Tongue (tissue), 2 donors: ENCODE results near the gene COL10A1. TPM values are rescaled to one million over a fixed set of nuclear protein-coding genes. Genes with fewer than 3 reads are reported as not detected.
A peak's percentile ranks its signal among the peaks of the same experiment; 100 is the strongest.
"Not testable (repeated sequence)": the region's sequence is repeated elsewhere in the genome, so short reads cannot be mapped to it uniquely, and the experiment has no call there.

Experiments used
- DNase-seq: peaks from one replicate; pipeline ENCODE4 v3.0.0-alpha.2; 2015
- total RNA-seq: library from RNA; depleted of rRNA; stranded (reverse); fragments of >200 nt; gene quantifications from one replicate; pipeline ENCODE4 v1.2.3, GENCODE V29; 2014

The COL10A1 gene
- total RNA-seq, 1 donor from 2014 or later = not detected

DNA sequence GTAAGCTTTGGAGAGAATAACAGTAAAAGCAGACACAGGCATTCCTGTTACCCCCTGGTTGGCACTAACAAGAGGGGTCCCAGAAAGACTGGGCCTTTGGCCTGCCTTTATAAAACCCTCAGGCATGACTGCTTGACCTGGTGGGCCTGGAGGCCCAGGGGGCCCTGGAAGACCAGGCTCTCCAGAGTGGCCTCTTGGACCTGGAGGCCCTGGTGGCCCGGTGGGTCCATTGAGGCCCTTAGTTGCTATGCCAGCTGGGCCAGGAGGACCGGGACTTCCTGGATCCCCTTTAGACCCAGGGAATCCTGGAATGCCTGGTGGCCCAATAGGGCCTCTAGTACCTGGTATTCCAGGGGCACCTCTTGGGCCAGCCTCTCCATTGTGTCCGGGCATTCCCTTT, 5.5 kb downstream of the COL10A1 start:
- no peak for DNase-seq

DNA sequence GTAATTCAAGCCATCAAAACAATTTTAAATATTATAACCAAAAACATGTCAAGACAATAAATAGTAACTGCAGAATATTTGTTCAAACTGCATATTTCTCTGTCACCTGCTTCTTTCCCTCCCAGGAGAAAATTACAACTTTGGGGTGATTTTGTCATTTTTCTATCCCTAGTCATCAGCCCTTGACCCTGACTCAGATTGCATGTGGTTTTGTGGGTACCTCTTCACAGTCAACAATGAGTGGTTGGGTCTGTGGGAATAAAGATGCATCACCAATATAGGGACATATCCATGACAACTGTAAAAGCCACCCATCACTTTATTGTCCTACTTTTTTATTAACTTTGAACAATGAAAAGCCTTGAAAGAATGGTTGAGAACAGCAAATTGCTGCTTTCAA, 7.3 kb downstream of the COL10A1 start:
- DNase-seq = no peak

DNA sequence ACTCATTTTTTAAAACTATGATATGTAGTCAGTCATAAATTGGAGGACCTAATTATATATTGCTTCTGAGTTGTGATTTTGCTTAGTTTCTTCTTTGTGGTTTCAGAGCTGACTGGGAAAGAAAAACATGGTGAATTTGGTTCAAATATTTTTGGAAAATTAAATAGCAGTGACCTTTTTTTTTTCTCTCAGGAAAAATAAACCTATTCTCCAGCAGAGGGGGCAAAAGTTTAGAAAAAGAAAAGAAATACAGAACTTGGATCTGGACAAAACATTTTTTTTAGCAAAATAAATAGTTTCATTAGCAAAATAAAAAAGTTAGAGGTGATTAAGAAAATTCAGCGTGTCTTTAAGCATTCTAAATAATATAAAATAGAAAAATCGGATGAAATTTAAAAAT, 10.2 kb downstream of the COL10A1 start:
- DNase-seq = no peak

DNA sequence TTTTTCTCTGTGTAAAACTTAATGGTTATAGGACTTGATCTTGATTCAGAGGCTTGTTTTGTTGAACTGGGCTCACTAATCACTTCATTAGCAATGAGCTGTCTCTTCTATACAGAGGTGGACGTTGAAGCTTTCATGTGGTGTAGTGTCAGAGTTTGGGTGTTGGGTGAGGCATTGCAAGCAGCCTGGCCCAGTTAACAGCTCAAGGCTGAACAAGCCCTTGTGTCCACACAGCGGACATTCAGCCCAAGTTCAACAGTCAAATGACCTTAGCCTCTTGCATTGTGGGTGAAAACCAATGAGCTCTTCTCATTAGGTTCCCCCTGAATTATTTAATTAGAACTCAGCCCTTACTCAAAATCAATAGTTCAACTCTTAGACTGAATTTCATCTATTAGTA, 12.5 kb downstream of the COL10A1 start:
- DNase-seq = no peak

DNA sequence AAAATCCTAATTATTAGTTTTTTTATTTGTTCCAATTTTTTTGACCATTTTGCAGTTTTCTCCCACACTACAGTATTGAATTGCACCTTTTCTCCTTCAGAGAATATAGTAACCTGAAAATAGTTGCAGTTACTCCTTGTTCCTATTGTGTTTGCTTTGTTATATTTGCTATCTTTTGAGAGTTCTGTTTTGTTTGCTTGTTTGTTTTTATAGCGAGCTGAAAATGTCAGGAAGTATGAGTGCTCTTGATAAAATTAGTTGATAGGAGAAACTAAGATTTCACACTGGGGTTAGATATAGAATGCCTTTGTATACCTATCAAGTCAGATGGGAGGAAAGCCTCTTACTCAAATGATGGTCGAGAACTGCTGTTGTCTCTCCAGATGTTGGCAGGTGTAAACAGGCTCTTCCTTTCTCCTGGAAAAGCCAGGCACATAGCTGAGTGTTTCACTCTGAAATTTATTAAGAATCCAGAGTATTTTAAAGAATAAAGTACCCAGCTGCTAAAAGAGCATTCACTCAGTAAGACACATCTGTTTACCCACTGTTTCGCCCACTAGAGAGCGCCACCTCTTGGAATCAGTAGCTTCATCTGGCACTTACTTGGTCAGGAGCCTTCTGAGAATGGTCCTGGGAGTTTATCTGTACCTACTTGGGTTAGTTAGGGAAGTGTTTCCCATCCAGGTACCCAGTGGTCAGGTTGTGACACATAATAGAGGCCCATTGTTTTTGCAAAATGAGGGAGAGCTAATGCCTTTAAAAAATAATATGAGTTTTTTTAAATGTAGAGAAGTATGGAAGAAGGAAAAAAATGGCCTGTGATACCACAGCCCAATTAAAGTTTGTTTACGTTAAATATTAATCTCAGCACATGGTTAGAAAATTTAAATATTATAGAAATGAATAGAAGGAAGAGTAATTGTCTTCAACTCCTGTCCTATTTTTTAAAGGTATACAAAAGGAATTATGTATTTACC, 14.1 kb downstream of the COL10A1 start:
- DNase-seq = no peak

DNA sequence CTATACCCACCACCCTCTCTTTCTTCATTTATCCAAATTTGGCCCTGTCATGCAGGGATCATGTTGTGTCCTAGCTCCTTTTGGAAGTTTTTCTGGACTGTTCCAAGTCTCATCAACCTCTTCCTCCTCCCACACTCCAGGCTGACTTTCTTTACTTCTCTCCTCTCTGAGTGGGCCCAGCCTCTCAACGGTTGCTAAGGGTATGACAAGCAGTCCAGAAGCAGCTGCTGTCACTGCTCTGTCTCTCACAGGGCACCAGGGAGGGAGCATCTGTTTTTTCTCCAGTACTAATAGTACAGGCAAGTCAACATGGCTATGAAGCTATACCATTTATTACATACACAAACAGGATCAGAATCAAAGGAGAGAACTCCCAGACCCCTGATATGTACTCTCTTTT, 17.1 kb downstream of the COL10A1 start:
- DNase-seq = peak; percentile 24

DNA sequence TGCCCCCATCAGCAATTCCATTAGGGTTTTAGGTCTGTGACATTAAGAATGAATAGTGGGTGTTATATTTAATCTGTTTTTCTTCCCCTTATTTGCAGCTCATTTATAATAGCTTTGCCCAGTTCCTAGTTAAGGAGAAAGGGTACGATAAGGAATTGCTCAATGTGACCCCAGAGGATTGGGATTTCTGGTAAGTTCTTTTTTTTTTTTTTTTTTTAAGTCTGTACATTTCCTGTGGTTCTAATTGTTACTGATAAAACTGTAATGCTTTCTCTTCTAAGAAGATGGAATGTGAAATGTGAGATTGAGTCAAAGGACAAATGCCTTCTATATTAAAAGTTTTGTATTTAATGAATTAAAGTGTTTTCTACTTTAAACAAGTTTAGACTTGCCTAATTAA, 19.8 kb downstream of the COL10A1 start:
- no peak for DNase-seq

DNA sequence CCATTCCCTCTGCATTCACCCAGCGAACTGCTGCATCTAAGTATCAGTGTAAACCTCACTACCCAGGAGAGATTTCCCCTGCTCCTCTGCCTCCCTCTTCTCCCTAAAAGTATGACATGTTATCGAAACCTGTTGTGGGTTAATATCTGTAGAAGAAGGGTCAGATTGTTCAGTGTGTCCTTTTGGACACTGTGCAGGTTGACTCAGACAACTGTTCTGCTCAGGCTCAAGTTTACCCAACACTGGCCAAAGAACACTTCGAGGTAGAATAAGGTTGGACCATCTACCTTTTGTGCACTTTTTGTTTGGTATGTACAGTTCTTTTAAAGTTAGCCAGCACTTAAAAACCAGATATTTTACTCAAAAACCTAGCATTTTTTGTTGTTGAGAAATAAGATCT, 20.7 kb downstream of the COL10A1 start:
- DNase-seq = no peak

DNA sequence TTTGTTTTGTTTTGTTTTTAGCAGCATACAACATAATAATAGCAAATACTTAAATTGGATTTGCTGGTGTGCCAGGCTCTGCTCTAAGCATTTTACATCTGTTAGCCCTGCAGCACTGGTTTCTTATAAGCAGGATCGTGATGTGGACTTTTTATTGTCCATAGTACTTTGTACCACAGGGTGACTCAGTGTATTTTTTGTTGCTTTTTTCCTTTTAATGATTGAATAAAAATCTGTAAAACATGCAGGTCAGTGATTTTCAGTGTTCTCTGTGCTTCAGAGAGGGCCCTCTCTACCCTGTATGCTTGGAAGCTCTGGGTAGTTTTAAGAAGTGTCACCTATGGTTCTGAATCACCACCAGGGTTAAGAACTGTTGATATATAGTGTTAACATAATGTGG, 21.3 kb downstream of the COL10A1 start:
- no peak for DNase-seq

DNA sequence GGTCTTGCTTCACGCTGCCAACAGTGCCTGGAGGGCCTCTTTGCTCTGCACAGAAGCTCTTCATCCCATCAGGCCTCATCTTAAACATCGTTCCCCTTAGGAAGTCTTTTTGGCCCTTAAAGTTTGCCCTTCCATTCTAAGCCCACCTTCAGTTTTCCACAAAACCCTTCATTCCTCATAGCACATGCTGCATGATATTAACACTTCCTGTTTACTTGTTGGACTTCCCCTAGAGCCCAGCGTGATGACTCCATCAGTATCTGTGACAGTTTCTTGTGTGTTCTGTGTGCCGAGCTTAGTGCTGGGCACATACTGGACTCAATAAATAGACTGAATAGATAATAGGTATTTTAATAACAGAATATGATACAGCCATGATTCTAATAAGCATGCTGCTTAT, 23.1 kb downstream of the COL10A1 start:
- DNase-seq = no peak

DNA sequence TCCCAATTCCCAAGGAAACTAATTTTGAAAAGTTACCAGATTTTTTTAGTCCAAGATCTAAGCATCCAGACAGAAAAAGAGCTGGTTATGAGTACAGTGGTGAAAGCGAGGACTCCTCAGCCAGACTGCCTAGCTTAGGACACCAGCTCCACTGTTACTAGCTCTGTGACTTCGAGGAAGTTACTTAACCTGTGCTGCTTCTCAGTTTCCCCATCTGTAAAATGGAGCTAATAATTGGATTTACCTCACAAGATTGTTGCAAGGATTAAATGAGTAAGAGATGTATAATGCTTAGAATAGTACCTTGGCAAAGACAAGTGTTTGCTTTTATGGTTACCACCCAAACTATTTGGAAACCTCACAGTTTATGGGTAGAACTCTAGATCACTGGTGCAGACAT, 24.1 kb downstream of the COL10A1 start:
- DNase-seq = peak; percentile 13

DNA sequence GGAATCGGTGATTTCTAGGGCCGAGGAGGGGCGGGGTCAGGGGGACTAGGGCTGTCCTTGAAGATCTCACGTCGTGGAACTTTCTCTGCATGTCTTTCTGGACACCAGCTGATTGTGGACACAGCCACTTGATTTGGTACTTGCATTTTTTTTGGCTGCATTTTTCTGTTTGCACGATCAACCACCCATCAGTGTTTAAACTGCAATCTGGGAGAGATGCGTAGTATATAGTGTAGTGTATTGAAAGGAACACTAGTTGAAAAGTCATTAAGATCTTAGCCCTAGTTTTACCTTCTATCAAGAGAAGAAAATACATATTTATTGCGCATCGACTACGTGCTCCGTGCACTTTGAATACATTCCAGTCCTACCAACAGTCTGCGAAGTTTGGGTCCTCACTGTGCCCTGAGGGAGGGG, 24.6 kb downstream of the COL10A1 start:
- no peak for DNase-seq

DNA sequence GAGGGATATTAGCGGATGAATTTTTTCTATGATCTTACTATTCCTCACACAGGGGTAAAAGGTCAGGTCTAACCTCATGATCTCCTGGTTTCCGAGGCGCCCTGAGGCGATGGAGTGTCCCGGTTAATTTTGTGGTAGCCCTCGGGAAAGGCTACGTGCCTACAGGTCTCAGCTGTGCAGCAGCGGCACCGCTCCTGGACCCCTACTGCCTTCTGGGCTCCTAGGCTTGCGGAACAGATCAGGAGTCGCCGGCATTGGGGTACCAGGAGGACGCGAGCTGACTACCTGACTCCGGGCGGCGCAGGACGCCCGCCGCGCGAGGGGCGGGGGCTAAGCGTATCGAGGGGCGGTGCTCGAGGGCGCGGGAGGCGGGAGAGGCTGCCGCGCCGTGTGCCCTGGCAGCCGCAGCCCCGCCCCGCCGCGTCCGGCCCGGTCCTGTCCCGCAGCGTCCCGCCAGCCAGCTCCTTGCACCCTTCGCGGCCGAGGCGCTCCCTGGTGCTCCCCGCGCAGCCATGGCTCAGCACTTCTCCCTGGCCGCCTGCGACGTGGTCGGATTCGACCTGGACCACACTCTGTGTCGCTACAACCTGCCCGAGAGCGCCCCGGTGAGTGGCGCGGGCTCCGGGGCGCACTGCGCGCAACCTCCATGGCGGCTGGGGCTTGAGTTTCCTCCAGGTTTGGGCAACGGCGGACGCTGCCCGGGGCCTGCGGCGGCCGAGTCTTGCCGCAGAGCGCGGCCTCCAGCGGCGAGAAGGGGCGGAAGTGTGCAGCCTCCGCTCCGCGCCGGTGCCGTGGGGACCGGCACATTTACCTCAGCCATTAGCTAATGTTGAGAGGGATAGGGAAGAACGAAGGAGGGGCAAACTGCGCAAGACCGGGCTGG, 25.3 kb downstream of the COL10A1 start, which contains the start of gene NT5DC1:
Gene NT5DC1, plus strand, starts transcription at position 435 of the 883 bp plus-strand sequence. Its CDS starts 78 bp downstream, at position 513.
- DNase-seq = peak; percentile 88

DNA sequence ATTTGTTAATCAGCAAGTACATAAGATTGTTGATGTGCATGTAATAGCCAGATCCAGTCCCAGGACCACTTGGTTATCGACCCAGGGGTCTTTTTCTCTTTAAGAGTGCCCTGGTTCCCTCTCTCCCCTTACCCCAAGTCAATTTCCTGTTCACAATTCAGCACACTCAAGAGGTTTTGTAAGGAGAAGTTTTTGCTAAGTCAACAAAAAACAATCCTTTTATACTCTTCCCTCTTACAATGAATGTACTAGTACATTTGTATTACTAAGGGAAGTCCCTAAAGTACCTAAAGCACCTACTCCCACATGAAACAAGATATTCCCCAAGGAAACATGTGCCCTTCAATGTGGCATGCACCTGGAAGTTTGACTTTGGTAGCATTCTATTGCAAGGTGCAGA, 26.9 kb downstream of the COL10A1 start:
- no peak for DNase-seq

DNA sequence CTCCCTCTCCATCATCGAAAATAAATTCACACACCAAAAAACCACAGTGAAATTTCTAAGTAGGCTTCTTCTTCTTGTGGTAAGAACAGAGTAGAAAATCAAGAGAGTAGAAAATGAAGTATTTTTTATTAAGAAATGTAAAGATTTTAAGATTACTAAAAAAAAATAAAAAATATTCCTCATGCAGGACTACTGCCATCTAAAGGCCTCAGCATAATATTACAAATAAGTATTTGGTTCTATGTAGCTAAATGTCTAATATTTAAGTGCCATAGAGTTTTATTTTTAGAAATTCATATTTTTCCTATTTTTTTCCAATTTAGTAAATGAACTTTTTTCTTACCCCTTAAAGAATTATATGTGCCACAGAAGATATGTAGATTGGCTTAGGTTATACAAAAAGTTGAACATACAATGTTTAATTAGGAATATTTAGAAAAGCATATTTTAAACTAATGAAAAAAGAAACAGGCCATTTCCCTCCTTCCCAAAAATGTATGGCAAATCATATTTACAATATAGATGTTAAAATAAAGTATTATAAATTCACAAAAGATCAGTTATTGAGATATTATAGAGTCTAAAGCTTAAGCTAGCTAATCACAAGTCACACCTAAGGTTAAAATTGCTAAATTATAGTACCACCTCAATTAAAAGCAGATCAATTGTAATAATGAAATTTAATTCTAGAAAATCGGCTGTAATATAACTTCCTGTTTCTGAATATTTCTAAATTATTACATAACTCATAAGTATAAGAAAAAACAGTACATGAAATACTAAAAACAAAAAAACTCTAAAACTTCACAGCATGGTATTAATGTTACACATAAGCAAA, 28.7 kb downstream of the COL10A1 start:
- peak; percentile 18 for DNase-seq

DNA sequence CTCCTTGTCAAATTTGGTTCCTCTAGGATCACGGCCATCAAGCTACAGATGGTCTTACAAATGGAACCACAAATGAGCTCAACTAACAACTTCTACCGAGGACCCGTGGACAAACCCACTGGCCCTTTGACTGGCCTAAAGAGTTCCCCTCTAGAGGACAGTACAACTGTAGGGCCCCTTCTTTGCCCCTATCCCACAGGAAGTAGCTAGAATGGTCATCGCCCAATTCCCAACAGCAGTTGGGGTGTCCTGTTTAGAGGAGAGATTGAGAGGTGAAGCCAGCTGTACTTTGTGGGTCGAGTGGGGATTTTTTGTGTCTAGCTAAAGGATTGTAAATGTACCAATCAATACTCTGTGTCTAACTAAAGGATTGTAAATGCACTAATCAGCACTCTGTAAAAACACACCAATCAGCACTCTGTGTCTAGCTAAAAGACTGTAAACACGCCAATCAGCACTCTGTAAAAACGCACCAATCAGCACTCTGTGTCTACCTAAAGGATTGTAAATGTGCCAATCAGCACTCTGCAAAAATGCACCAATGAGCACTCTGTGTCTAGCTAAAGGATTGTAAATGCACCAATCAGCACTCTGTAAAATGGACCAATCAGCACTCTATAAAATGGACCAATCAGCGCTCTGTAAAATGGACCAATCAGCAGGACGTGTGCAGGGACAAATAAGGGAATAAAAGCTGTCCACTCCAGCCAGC, 29.7 kb downstream of the COL10A1 start:
- DNase-seq = not testable (repeated sequence)

DNA sequence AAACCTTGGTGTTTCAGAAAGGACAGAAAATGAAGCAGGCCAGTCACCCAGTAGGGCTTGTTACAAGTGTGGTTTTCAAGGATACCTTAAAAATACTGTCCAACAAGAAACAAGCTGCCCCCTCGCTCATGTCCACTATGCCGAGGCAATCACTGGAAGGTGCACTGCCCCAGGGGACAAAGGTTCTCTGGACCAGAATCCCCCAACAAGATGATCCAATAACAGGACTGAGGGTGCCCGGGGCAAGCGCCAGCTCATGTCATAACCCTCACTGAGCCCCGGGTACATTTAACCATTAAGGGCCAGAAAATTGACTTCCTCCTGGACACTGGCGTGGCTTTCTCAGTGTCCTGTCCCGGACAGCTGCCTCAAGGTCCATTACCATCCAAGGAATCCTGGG, 31.9 kb downstream of the COL10A1 start:
- no peak for DNase-seq

DNA sequence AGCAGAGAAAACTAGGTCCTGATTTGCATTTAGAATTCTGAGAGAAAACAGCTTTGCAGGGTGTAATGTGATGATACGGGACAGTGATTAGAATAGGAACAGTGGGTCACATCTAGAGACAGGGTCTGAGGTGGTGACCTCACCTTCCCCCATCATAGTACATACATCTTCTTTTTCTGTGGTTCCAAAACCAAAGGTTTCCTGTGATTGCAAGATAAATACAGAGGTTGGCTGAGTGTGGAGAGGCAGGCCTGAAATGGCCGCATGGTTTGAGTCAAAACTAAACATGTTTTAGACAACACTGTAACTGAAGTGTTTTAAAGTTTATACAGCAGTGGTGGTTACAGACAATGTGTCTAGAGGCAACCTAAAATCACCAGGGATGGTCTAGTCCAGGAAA, 35.7 kb downstream of the COL10A1 start:
- no peak for DNase-seq

DNA sequence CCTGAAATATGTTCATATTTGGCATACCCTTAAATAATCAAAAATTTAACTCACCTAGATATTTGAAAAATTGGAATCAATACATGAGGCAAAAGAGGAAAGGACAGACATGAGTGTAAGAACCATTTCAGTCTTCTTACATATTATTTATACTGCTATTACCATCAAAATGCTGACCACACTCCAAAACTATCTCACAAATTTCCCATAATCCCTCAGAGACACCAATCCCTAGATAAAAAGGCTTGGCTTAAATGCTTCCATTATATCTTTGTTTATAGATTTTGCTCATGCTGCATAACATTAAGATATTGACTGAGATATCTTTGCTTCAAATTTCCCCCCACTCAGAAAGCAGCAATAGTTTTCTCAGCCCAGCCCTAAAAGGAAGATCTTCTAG, 37.0 kb downstream of the COL10A1 start:
- DNase-seq = no peak

DNA sequence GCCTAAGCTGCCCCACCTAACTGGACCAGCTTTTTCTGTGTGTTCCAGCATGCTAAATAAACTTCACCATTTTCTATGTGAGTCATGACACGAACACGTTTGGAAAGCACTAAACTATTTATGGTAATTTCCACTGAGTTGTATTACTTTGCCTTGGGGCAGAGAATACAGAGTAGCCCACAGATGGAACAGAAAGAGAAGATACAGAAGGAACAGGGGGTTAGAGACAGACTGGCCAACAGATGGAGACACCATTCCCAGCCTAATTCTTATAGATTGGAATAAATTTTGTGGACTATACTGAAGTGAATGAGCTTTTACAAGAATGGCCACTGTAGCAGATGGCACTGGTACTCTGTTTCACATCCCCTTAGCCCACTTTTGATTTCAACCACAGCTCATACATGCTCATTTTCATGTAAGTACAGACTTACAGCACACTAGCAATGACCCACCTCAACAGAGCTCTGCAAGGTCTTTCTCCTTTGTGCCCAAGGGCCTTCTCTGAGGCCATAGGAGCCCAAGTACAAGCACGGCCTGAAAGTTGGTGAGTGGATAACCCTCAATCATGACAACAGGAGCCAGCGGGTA, 38.4 kb downstream of the COL10A1 start:
- DNase-seq = no peak

DNA sequence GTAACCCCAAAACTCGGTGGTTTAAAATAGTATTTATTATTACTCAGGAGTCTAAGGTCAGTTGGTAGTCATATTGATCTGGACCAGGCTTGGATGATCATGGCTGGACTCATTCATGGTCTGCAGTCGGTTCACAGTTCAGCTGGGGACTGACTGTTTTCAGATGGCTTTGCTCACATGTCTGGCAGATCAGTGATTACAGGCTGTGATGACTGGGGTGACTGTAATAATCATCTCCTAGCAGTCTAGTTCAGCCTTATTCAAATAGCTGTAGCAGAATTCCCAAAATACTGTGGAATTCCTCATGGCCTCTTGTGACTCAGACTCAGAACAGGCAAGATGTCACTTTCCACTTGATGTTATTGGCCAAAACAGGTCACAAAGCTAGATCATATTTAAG, 41.6 kb downstream of the COL10A1 start:
- no peak for DNase-seq
